Measurements from ENCODE around the gene ILDR1.

GRCh38 chr3:122033023-122033422 is 11.0 kb upstream of the ILDR1 start:
- no peak for TF ChIP-seq MYC (IDR thresholded peaks at IDR 0.05; ENCODE audit: low read depth, low read length)
- TF ChIP-seq CTCF (IDR thresholded peaks at IDR 0.05; ENCODE audit: low read depth, low read length), result no peak
- no peak for TF ChIP-seq POLR2A (IDR thresholded peaks at IDR 0.05; ENCODE audit: extremely low read depth, insufficient read length)

Data from NB4 (cell line).